HEK293T (cell line): ENCODE measurements around the gene METTL16.

Source experiments
- CTCF ChIA-PET: fragments of 350-600 bp; formaldehyde crosslinking; extraction: SDS; loops from one replicate; lab custom pipeline; 2021; ENCODE audit warnings: antibody characterized with exemption, inconsistent platforms; lab: Yijun Ruan, JAX
- POLR2A ChIA-PET: fragments of 350-600 bp; formaldehyde crosslinking; extraction: SDS; loops from one replicate; lab custom pipeline; 2020; ENCODE audit warnings: antibody characterized with exemption, inconsistent platforms; lab: Yijun Ruan, JAX
- DNase-seq: peaks from one replicate; pipeline ENCODE4 v3.0.0; 2012; ENCODE audit warnings: mixed read lengths; ENCODE audit errors: extremely low spot score
- ARNT ChIP-seq: fragments of 450-650 bp; IDR thresholded peaks from 2 replicates; pipeline ENCODE4 v1.6.1; 2017; ENCODE audit warnings: mild to moderate bottlenecking
- BHLHE40 ChIP-seq: fragments of 450-650 bp; IDR thresholded peaks from 2 replicates; pipeline ENCODE4 v1.6.1; 2016; ENCODE audit warnings: mild to moderate bottlenecking, moderate library complexity, borderline replicate concordance
- CTBP1 ChIP-seq: fragments of 450-650 bp; IDR thresholded peaks from 2 replicates; pipeline ENCODE4 v1.6.1; 2016; ENCODE audit warnings: borderline replicate concordance
- ELF4 ChIP-seq: fragments of 450-650 bp; IDR thresholded peaks from 2 replicates; pipeline ENCODE4 v1.6.1; 2017; ENCODE audit warnings: antibody characterized with exemption
- FOXA1 ChIP-seq: fragments of 450-650 bp; IDR thresholded peaks from 2 replicates; pipeline ENCODE4 v1.6.1; 2016; ENCODE audit warnings: mild to moderate bottlenecking
- FOXK2 ChIP-seq: fragments of 450-650 bp; IDR thresholded peaks from 2 replicates; pipeline ENCODE4 v1.6.1; 2016; ENCODE audit warnings: mild to moderate bottlenecking
- FOXM1 ChIP-seq: fragments of 450-650 bp; IDR thresholded peaks from 2 replicates; pipeline ENCODE4 v1.6.1; 2017; ENCODE audit warnings: mild to moderate bottlenecking, borderline replicate concordance
- HDGF ChIP-seq: fragments of 450-650 bp; IDR thresholded peaks from 2 replicates; pipeline ENCODE4 v1.6.1; 2017; ENCODE audit warnings: antibody characterized with exemption, borderline replicate concordance
- L3MBTL2 ChIP-seq: fragments of 450-650 bp; conservative IDR thresholded peaks from 2 replicates; pipeline ENCODE4 v1.6.1; 2016; ENCODE audit warnings: mild to moderate bottlenecking
- LEF1 ChIP-seq: fragments of 450-650 bp; IDR thresholded peaks from 2 replicates; pipeline ENCODE4 v1.6.1; 2017; ENCODE audit warnings: mild to moderate bottlenecking, borderline replicate concordance
- NFRKB ChIP-seq: fragments of 450-650 bp; IDR thresholded peaks from 2 replicates; pipeline ENCODE4 v1.6.1; 2016; ENCODE audit warnings: mild to moderate bottlenecking, moderate library complexity
- SP1 ChIP-seq: fragments of 450-650 bp; IDR thresholded peaks from 2 replicates; pipeline ENCODE4 v1.6.1; 2017
- SUZ12 ChIP-seq: fragments of 450-650 bp; IDR thresholded peaks from 2 replicates; pipeline ENCODE4 v1.6.1; 2016; ENCODE audit warnings: mild to moderate bottlenecking
- TARDBP ChIP-seq: fragments of 450-650 bp; IDR thresholded peaks from 2 replicates; pipeline ENCODE4 v1.6.1; 2016
- ZNF384 ChIP-seq: fragments of 450-650 bp; IDR thresholded peaks from 2 replicates; pipeline ENCODE4 v1.6.1; 2016
- TF ChIP-seq, protein P1 (sequence below): fragments of 450-650 bp; IDR thresholded peaks from 2 replicates; pipeline ENCODE4 v1.6.1; 2016

The METTL16 gene

DNA sequence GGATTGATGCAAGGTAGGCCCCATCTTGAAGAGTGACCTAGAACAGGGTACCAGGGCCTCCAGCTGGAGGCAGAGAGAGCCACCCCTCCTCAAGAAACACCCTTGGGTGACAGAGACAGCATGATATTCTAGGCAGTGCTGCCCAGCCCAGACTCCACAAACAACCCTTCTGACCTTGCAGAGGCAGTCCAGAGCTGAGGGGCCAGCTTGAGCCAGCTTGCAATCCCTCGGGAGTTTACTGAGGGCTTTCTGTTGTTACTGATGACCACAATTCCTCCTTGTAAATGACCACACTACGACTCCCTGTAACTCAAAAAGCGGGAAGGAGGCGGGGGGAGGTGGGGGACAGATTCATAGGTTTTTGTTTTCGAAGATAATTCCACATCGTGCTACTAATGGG, 92.2 kb downstream of the METTL16 start:
- CTCF ChIA-PET, result interaction anchor here (0.8 to 1.8 kb wide), 2 partner anchors 36 to 37 kb away, joined by 3 to 16 read pairs; no protein-coding TSS in a partner anchor
- DNase-seq, result no peak
- POLR2A ChIA-PET, result interaction anchor here (1.0 to 2.0 kb wide), 2 partner anchors 8 to 37 kb away, joined by 3 to 4 read pairs; no protein-coding TSS in a partner anchor
- TF ChIP-seq FOXM1 (no peak), BHLHE40 (no peak), CTBP1 (no peak), SUZ12 (no peak), NFRKB (no peak), TARDBP (no peak), FOXK2 (no peak), HDGF (no peak), L3MBTL2 (no peak), LEF1 (no peak), FOXA1 (no peak), ZNF384 (no peak), SP1 (no peak), ARNT (no peak)
- TF ChIP-seq, protein P1, sequence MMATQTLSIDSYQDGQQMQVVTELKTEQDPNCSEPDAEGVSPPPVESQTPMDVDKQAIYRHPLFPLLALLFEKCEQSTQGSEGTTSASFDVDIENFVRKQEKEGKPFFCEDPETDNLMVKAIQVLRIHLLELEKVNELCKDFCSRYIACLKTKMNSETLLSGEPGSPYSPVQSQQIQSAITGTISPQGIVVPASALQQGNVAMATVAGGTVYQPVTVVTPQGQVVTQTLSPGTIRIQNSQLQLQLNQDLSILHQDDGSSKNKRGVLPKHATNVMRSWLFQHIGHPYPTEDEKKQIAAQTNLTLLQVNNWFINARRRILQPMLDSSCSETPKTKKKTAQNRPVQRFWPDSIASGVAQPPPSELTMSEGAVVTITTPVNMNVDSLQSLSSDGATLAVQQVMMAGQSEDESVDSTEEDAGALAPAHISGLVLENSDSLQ, result no peak

GRCh38 chr17:2418572-2418971, 93.1 kb downstream of the METTL16 start:
- no peak for DNase-seq
- POLR2A ChIA-PET, result interaction anchor here (0.8 to 1.0 kb wide), 2 partner anchors 9 to 82 kb away, joined by 3 read pairs; partner anchors contain the start of gene TSR1
- CTCF ChIA-PET, result interaction anchor here (0.6 to 1.8 kb wide), 3 partner anchors 35 to 257 kb away, joined by 3 to 16 read pairs (median 3); no protein-coding TSS in a partner anchor
- TF ChIP-seq ZNF384, result no peak
- TF ChIP-seq, protein P1, result no peak
- no peak for TF ChIP-seq HDGF
- no peak for TF ChIP-seq FOXA1
- no peak for TF ChIP-seq TARDBP
- TF ChIP-seq FOXM1, result no peak
- no peak for TF ChIP-seq LEF1
- no peak for TF ChIP-seq L3MBTL2
- TF ChIP-seq ELF4, result no peak
- TF ChIP-seq BHLHE40, result no peak

GRCh38 chr17:2416010-2416734, 95.5 kb downstream of the METTL16 start:
- ChIA-PET POLR2A (interaction anchor here (0.9 to 1.6 kb wide), 4 partner anchors 23 to 96 kb away, joined by 3 to 22 read pairs (median 8); partner anchors contain the start of gene METTL16), CTCF (interaction anchor here (0.6 to 2.9 kb wide), 16 partner anchors 9 to 1961 kb away, joined by 3 to 95 read pairs (median 4); no protein-coding TSS in a partner anchor)
- DNase-seq, result peak; percentile 84
- TF ChIP-seq FOXK2 (no peak), L3MBTL2 (no peak), TARDBP (no peak), LEF1 (no peak), CTBP1 (no peak), FOXM1 (no peak), ELF4 (no peak), FOXA1 (no peak), ZNF384 (no peak), SP1 (no peak)
- TF ChIP-seq, protein P1, result no peak

DNA sequence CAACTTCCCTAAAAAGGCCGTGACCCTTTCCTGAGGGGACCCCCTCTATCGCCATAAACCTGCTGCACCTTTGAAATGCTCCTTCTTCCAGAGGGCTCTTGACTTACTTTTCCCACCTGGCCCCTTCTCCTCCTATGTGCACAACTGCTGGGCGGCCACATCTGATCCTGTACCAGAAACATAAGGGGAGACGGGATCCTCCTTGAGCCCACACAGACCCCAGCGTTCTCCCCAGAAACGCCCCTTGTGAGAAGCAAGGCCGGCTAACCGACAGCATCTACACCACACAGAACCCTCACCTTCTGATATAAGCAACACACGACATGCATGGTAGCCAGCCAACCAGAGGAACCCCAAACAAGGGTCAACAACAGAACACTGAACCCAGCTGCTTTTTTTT, 96.6 kb downstream of the METTL16 start:
- CTCF ChIA-PET, result interaction anchor here (0.7 to 2.9 kb wide), 4 partner anchors 8 to 309 kb away, joined by 3 to 95 read pairs (median 8); no protein-coding TSS in a partner anchor
- POLR2A ChIA-PET, result interaction anchor here (1.6 kb wide), 1 partner anchor 33 kb away, joined by 22 read pairs; no protein-coding TSS in a partner anchor
- no peak for TF ChIP-seq HDGF
- TF ChIP-seq LEF1, result no peak
- TF ChIP-seq L3MBTL2, result no peak
- TF ChIP-seq BHLHE40, result no peak
- no peak for TF ChIP-seq ZNF384
- TF ChIP-seq, protein P1, result no peak
- no peak for TF ChIP-seq ELF4
- TF ChIP-seq ARNT, result no peak
- no peak for TF ChIP-seq FOXM1
- no peak for TF ChIP-seq NFRKB
- no peak for DNase-seq

- TF ChIP-seq ARNT (no peak), FOXM1 (no peak), SP1 (no peak), SUZ12 (no peak), CTBP1 (no peak), ELF4 (no peak), HDGF (no peak), LEF1 (no peak), FOXA1 (no peak), BHLHE40 (no peak), TARDBP (no peak), ZNF384 (no peak), L3MBTL2 (no peak), NFRKB (no peak), FOXK2 (no peak)
- TF ChIP-seq, protein P1, result no peak
- POLR2A ChIA-PET, result no interaction called here
- no peak for DNase-seq
- CTCF ChIA-PET, result interaction anchor here (2.9 kb wide), 1 partner anchor 31 kb away, joined by 95 read pairs; no protein-coding TSS in a partner anchor
Observed at GRCh38 chr17:2414446-2415064, 97.1 kb downstream of the METTL16 start.
